ENCODE results near the gene GPR141. TPM values are rescaled to one million over a fixed set of nuclear protein-coding genes. Genes with fewer than 3 reads are reported as not detected.

Gene GPR141
- polyA plus RNA-seq, 3 donors = 25.4 to 26.6 (median 25.5) TPM

GRCh38 chr7:37732888-37733287, 49.3 kb downstream of the GPR141 start:
- Histone ChIP-seq H3K4me1 (ENCODE audit: control insufficient read depth in 1 of 2, insufficient read depth in 2 of 2, low read length in 2 of 2) (peaks cover 35 to 46% of the 10 kb centered on the region in 2 donors), H3K4me3 (replicated peaks in 1 of 3; ENCODE audit: low read depth in 2 of 3, low read length in 3 of 3) (peak overlapping the region in 1 of 3 experiments; percentile 70), H3K27ac (ENCODE audit: low read depth in 1 of 2, low read length in 2 of 2) (peak overlapping the region; percentile 28 to 81), H3K9me3 (replicated peaks in 1 of 2; ENCODE audit: control insufficient read depth in 1 of 2, insufficient read depth in 1 of 2, low read length in 2 of 2) (no peaks in the 10 kb centered on the region), H3K79me2 (ENCODE audit: insufficient read depth, low read length) (peaks cover 93% of the 10 kb centered on the region), H3K27me3 (ENCODE audit: control insufficient read depth in 2 of 2, insufficient read depth in 2 of 2, low read length in 2 of 2) (no peaks in the 10 kb centered on the region), H2AFZ (ENCODE audit: insufficient read depth, low read depth, low read length, poor library complexity, severe bottlenecking) (no peak overlapping the region), H3K4me2 (replicated peaks; ENCODE audit: extremely low read depth, low read length, poor library complexity, severe bottlenecking) (peak overlapping the region; percentile 70), H4K20me1 (ENCODE audit: insufficient read depth, low read length) (peaks cover 12% of the 10 kb centered on the region), H3K36me3 (replicated peaks in 1 of 2; ENCODE audit: control insufficient read depth in 1 of 2, insufficient read depth in 2 of 2, low read length in 2 of 2) (peaks cover 7 to 40% of the 10 kb centered on the region in 2 donors), H3K9ac (ENCODE audit: insufficient read depth, low read length, poor library complexity, severe bottlenecking) (no peak overlapping the region)
- Mint-ChIP-seq H3K36me3 (peaks cover 34 to 54% of the 10 kb centered on the region in 2 donors), H3K4me3 (no peak overlapping the region), H3K4me1 (peaks cover 32% of the 10 kb centered on the region), H3K9me3 (no peaks in the 10 kb centered on the region), H3K27ac (peak overlapping the region; percentile 68 to 92 (median 83)), H3K27me3 (ENCODE audit: low read depth in 3 of 3) (no peaks in the 10 kb centered on the region)
- 100% methylated on average over 1 of the region's 2 CpGs for WGBS (ENCODE audit: insufficient coverage)
- TF ChIP-seq CTCF (IDR thresholded peaks at IDR 0.05) = no peak
- no peak for DNase-seq
- intact Hi-C loops (cut with micrococcal nuclease) = no loop called here

DNA sequence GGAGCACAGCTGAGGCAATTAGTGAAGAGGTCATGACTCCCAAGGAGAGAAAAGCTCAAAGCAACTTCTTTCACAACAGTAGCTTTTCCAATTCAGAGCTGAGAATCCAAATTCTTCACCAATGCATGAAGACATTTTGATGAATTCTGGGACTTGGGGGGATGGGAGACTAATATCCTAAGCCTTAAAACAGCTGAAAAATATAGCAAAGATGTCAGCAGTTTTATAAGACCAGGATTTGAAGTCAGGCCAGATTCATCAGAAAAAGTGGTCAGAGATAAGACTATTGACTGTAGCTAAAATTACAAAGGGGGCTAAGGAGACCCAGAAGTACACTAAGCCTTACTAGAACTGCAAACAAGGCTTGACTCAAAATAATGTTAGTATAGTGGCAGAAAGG, 51.6 kb downstream of the GPR141 start:
- Histone ChIP-seq H3K79me2 (ENCODE audit: insufficient read depth, low read length) (peaks cover 88% of the 10 kb centered on the region), H3K9me3 (replicated peaks in 1 of 2; ENCODE audit: control insufficient read depth in 1 of 2, insufficient read depth in 1 of 2, low read length in 2 of 2) (no peaks in the 10 kb centered on the region), H3K27ac (ENCODE audit: low read depth in 1 of 2, low read length in 2 of 2) (no peak overlapping the region), H3K4me3 (replicated peaks in 1 of 3; ENCODE audit: low read depth in 2 of 3, low read length in 3 of 3) (no peak overlapping the region), H3K4me1 (ENCODE audit: control insufficient read depth in 1 of 2, insufficient read depth in 2 of 2, low read length in 2 of 2) (peaks cover 16 to 22% of the 10 kb centered on the region in 2 donors), H3K4me2 (replicated peaks; ENCODE audit: extremely low read depth, low read length, poor library complexity, severe bottlenecking) (no peak overlapping the region), H2AFZ (ENCODE audit: insufficient read depth, low read depth, low read length, poor library complexity, severe bottlenecking) (no peak overlapping the region), H4K20me1 (ENCODE audit: insufficient read depth, low read length) (peaks cover 22% of the 10 kb centered on the region), H3K9ac (ENCODE audit: insufficient read depth, low read length, poor library complexity, severe bottlenecking) (no peak overlapping the region), H3K27me3 (ENCODE audit: control insufficient read depth in 2 of 2, insufficient read depth in 2 of 2, low read length in 2 of 2) (no peaks in the 10 kb centered on the region), H3K36me3 (replicated peaks in 1 of 2; ENCODE audit: control insufficient read depth in 1 of 2, insufficient read depth in 2 of 2, low read length in 2 of 2) (peaks cover 10 to 56% of the 10 kb centered on the region in 2 donors)
- Mint-ChIP-seq H3K36me3 (peaks cover 41 to 54% of the 10 kb centered on the region in 2 donors), H3K27me3 (ENCODE audit: low read depth in 3 of 3) (no peaks in the 10 kb centered on the region), H3K4me1 (peaks cover 12% of the 10 kb centered on the region), H3K27ac (no peak overlapping the region), H3K9me3 (peaks cover 0 to under 1% (median 0%) of the 10 kb centered on the region in 7 donors), H3K4me3 (no peak overlapping the region)
- intact Hi-C loops (cut with micrococcal nuclease) = no loop called here
- DNase-seq = no peak
- no peak for TF ChIP-seq CTCF (IDR thresholded peaks at IDR 0.05)
